HG03139 (cell line): ENCODE measurements around the gene RAMAC.
"Not testable (repeated sequence)": the region's sequence is repeated elsewhere in the genome, so short reads cannot be mapped to it uniquely, and the experiment has no call there.

Experiments used
- ATAC-seq: cut with Tn5 transposase; IDR thresholded peaks from one replicate; pipeline ENCODE4 v1.9.1; 2021; ENCODE audit not compliant: unreplicated experiment

Gene RAMAC

GRCh38 chr15:83012076-83012426 is 26.0 kb downstream of the RAMAC start:
- no peak for ATAC-seq

- ATAC-seq, result no peak
Measured at GRCh38 chr15:83012636-83013035, 26.6 kb downstream of the RAMAC start.

- no peak for ATAC-seq
Measured at GRCh38 chr15:83014205-83014653, 28.2 kb downstream of the RAMAC start.

GRCh38 chr15:83015361-83015760 is 29.4 kb downstream of the RAMAC start:
- no peak for ATAC-seq

- no peak for ATAC-seq
Measured at GRCh38 chr15:83016906-83017305, 30.9 kb downstream of the RAMAC start.

- ATAC-seq, result no peak
Measured at GRCh38 chr15:83018436-83018835, 32.4 kb downstream of the RAMAC start.

- ATAC-seq, result no peak
Measured at GRCh38 chr15:83030021-83030420, 44.0 kb downstream of the RAMAC start.

GRCh38 chr15:83031234-83031633 is 45.2 kb downstream of the RAMAC start:
- not testable (repeated sequence) for ATAC-seq

GRCh38 chr15:83036253-83036652 is 50.2 kb downstream of the RAMAC start:
- ATAC-seq, result no peak

- no peak for ATAC-seq
Measured at GRCh38 chr15:83039206-83039605, 53.2 kb downstream of the RAMAC start.
